Endothelial cell (in vitro differentiated cells): Measurements from ENCODE around the gene STIL. TPM values are rescaled to one million over a fixed set of nuclear protein-coding genes. Genes with fewer than 3 reads are reported as not detected.
"Not testable (repeated sequence)": the region's sequence is repeated elsewhere in the genome, so short reads cannot be mapped to it uniquely, and the experiment has no call there.

Experiments
- DNase-seq: peaks from one replicate; pipeline ENCODE4 v3.0.0; 2021; ENCODE audit warnings: low spot score
- H3K27ac Mint-ChIP-seq: one replicate; pipeline ENCODE4 v1.8.0; 2021; ENCODE audit warnings: mixed read lengths, inconsistent platforms; ENCODE audit not compliant: unreplicated experiment
- H3K27me3 Mint-ChIP-seq: one replicate; pipeline ENCODE4 v1.8.0; 2021; ENCODE audit warnings: mild to moderate bottlenecking, moderate library complexity, mixed read lengths, inconsistent platforms; ENCODE audit not compliant: unreplicated experiment
- H3K36me3 Mint-ChIP-seq: one replicate; pipeline ENCODE4 v1.8.0; 2021; ENCODE audit warnings: mild to moderate bottlenecking, low read depth, mixed read lengths, inconsistent platforms; ENCODE audit not compliant: unreplicated experiment
- H3K4me1 Mint-ChIP-seq: one replicate; pipeline ENCODE4 v1.8.0; 2021; ENCODE audit warnings: mild to moderate bottlenecking, mixed read lengths, inconsistent platforms; ENCODE audit not compliant: unreplicated experiment
- H3K4me3 Mint-ChIP-seq: one replicate; pipeline ENCODE4 v1.8.0; 2021; ENCODE audit warnings: mild to moderate bottlenecking, mixed read lengths, inconsistent platforms; ENCODE audit not compliant: unreplicated experiment
- H3K9me3 Mint-ChIP-seq: one replicate; pipeline ENCODE4 v1.8.0; 2021; ENCODE audit warnings: mixed read lengths, inconsistent platforms; ENCODE audit not compliant: unreplicated experiment
- CTCF ChIP-seq: fragments of 200-600 bp; sonication (generic); IDR thresholded peaks from one replicate; pipeline ENCODE4 v1.5.0; 2021; ENCODE audit warnings: antibody characterized with exemption; ENCODE audit not compliant: unreplicated experiment
- total RNA-seq: library from RNA; stranded (reverse); fragmentation: NEBNext Ultra II Directional; extraction: Animal tissue kit (Norgen Biotek cat#: 25700); gene quantifications from one replicate; pipeline ENCODE4 v1.2.1, GENCODE V29; 2021; ENCODE audit not compliant: unreplicated experiment

The STIL gene
- total RNA-seq, 1 donor from 2014 or later, result 12.1 TPM

DNA sequence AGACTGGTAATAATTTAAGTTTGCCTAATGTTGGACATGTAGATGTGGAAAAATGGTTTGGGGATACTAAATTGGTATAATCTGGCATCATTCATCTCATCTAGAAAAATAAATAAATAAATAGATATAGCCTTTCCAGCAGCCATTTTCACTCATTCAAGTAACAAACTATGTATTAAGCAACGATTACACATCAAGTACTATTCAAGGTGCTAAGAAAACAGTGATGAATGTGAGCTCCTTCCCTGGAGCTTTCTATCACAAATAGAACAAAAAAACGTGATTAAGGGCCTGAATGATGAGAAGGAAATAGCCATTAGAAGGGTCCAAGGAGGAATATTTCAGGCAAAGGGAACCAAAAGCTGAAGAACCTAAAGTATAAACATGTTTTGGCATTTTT is 37.1 kb downstream of the STIL start:
- H3K4me1 Mint-ChIP-seq, result no peaks in the 10 kb centered on the region
- H3K4me3 Mint-ChIP-seq, result no peak overlapping the region
- H3K27ac Mint-ChIP-seq, result no peak overlapping the region
- H3K27me3 Mint-ChIP-seq, result no peaks in the 10 kb centered on the region
- H3K36me3 Mint-ChIP-seq, result peaks cover 7% of the 10 kb centered on the region
- DNase-seq, result no peak
- no peaks in the 10 kb centered on the region for H3K9me3 Mint-ChIP-seq
- no peak for TF ChIP-seq CTCF

- H3K36me3 Mint-ChIP-seq, H3K9me3 Mint-ChIP-seq, DNase-seq, H3K27ac Mint-ChIP-seq, H3K4me3 Mint-ChIP-seq, H3K27me3 Mint-ChIP-seq, H3K4me1 Mint-ChIP-seq: not testable (repeated sequence)
Measured at GRCh38 chr1:47275811-47276210, 38.1 kb downstream of the STIL start.

DNA sequence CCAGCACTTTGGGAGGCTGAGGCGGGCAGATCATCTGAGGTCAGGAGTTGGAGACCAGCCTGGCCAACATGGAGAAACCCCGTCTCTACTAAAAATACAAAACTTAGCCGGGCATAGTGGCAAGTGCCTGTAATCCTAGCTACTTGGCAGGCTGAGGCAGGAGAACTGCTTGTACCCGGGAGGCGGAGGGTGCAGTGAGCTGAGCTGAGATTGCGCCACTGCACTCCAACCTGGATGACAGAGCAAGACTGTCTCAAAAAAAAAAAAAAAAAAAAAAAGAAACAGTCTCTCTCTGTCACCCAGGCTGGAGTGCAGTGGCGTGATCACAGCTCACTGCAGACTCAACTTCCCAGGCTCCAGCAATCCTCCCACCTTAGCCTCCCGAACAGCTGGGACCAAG is 48.4 kb downstream of the STIL start:
- not testable (repeated sequence) for DNase-seq, H3K4me1 Mint-ChIP-seq, H3K4me3 Mint-ChIP-seq, H3K36me3 Mint-ChIP-seq, H3K27ac Mint-ChIP-seq, H3K27me3 Mint-ChIP-seq, H3K9me3 Mint-ChIP-seq

DNA sequence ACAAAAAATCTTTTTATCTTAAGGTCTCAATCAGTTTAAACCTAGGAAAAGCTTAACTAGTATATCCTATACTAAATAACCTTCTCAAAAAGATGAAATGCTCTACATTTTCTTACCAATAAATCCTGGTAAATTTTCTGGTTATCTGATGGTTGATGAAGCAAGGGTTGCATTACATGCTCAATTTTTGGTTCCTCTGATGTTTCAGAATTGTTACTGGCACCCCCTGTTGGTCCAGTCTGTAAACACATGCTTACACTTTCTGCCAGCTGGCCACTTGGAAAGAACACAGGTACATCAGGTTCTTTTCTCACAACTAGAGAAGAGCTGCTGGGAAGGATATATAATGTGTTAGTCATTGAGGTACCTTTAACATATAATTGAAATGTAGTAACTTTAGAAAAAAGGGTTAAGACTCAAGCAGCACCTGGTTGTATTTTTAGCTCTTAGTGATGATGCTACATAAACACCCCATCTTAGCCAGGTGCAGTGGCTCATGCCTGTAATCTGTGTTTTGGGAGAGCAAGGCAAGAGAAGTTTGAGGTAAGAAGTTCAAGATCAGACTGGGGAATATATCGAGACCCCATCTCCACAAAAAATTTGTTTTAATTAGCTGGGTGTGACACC is 51.0 kb downstream of the STIL start:
- Mint-ChIP-seq H3K27ac (no peak overlapping the region), H3K27me3 (no peaks in the 10 kb centered on the region), H3K9me3 (no peaks in the 10 kb centered on the region), H3K4me3 (no peak overlapping the region), H3K4me1 (peaks cover 4% of the 10 kb centered on the region), H3K36me3 (no peaks in the 10 kb centered on the region)
- peak; percentile 86 for TF ChIP-seq CTCF
- peak; percentile 68 for DNase-seq

- H3K4me3 Mint-ChIP-seq, result no peak overlapping the region
- no peaks in the 10 kb centered on the region for H3K36me3 Mint-ChIP-seq
- TF ChIP-seq CTCF, result no peak
- H3K27me3 Mint-ChIP-seq, result no peaks in the 10 kb centered on the region
- no peak for DNase-seq
- no peaks in the 10 kb centered on the region for H3K9me3 Mint-ChIP-seq
- peaks cover 13% of the 10 kb centered on the region for H3K4me1 Mint-ChIP-seq
- no peak overlapping the region for H3K27ac Mint-ChIP-seq
Measured at GRCh38 chr1:47257224-47257623, 56.7 kb downstream of the STIL start.

- Mint-ChIP-seq H3K9me3 (no peaks in the 10 kb centered on the region), H3K4me3 (no peak overlapping the region), H3K27ac (peak overlapping the region; percentile 15), H3K36me3 (peaks cover 2% of the 10 kb centered on the region), H3K4me1 (peaks cover 13% of the 10 kb centered on the region), H3K27me3 (no peaks in the 10 kb centered on the region)
- no peak for DNase-seq
- no peak for TF ChIP-seq CTCF
Measured at GRCh38 chr1:47252795-47253194, 61.2 kb downstream of the STIL start.
